SK-N-MC (cell line): ENCODE measurements around the gene SCN1B.
"Not testable (repeated sequence)": the region's sequence is repeated elsewhere in the genome, so short reads cannot be mapped to it uniquely, and the experiment has no call there.

Experiments used
- DNase-seq: peaks from one replicate; pipeline ENCODE4 v3.0.0-alpha.2; 2011; ENCODE audit warnings: low read depth, low spot score
- H3K27ac ChIP-seq: fragments of 200-600 bp; sonication (generic); 2 replicates; pipeline ENCODE4 v1.5.1; 2016; ENCODE audit warnings: mixed run types
- H3K36me3 ChIP-seq: fragments of 200-600 bp; sonication (generic); 2 replicates; pipeline ENCODE4 v1.6.1; 2017; ENCODE audit warnings: antibody characterized with exemption, low read length, mixed read lengths; ENCODE audit not compliant: insufficient read depth
- H3K4me3 ChIP-seq: fragments of 200-600 bp; sonication (generic); 2 replicates; pipeline ENCODE4 v1.5.1; 2016
- H3K9ac ChIP-seq: fragments of 200-600 bp; sonication (generic); 2 replicates; pipeline ENCODE4 v1.8.0; 2017; ENCODE audit warnings: mixed run types, mixed read lengths; ENCODE audit not compliant: insufficient read length
- H3K9me3 ChIP-seq: fragments of 200-600 bp; sonication (generic); 2 replicates; pipeline ENCODE4 v1.6.1; 2017; ENCODE audit warnings: low read depth, mild to moderate bottlenecking, antibody characterized with exemption, low read length, moderate library complexity, mixed read lengths
- EZH2 ChIP-seq: fragments of 200-600 bp; sonication (generic); IDR thresholded peaks from one replicate; pipeline ENCODE4 v1.6.1; 2017; ENCODE audit warnings: antibody characterized with exemption
- FOXP2 ChIP-seq: optimal IDR thresholded peaks from 2 replicates; pipeline ENCODE3; 2011; ENCODE audit warnings: mild to moderate bottlenecking, moderate library complexity; ENCODE audit not compliant: insufficient read depth; ENCODE audit errors: extremely low read length, control extremely low read depth
- POLR2AphosphoS5 ChIP-seq: IDR thresholded peaks from 2 replicates; pipeline ENCODE4 v1.6.1; 2012; ENCODE audit warnings: mild to moderate bottlenecking, low read depth, low read length, borderline replicate concordance

SCN1B gene

DNA sequence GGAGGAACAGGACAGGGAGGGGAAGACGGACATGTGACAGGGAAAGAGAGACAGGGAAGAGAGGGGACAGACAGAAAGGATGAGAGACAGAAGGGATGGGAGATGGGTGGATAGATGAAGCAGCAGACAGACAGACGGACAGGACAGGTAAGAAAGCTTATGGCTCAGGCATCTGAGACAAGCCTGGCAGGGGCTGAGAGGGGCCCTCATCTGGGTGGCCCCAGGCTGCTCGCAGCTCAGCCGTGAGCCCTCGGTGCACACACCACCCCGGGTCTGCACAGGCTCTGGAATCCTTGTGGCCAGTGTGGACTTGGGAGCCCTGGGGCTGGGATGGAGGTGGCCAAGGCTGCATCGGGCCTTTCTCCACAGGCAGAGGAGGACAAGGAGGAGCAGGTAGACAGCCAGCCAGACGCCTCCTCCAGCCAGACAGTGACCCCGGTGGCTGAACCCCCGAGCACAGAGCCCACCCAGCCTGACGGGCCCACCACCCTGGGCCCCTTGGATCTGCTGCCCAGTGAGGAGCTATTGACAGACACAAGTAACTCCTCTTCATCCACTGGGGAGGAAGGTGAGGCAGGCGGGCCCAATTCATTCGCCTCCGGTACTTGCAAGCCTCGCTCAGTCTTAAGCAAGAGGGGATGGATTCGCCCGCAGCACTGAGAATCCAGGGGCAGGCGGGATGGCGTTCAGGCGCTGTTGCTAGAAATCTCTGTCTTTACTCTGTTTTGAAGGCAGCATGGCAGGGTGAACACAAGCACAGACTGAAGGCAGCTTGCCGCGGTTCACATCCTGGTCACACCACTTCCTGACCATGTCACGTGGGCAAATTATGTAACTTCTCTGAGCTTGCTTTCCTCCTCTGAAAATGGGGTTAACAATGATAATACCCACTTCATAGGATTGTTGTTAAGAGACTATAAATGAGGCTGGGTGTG lies 16.2 kb upstream of the SCN1B start:
- no peak overlapping the region for H3K27ac ChIP-seq
- H3K9me3 ChIP-seq, result no peaks in the 10 kb centered on the region
- H3K36me3 ChIP-seq, result peaks cover 48% of the 10 kb centered on the region; the same call in 1 of the 2 replicates

DNA sequence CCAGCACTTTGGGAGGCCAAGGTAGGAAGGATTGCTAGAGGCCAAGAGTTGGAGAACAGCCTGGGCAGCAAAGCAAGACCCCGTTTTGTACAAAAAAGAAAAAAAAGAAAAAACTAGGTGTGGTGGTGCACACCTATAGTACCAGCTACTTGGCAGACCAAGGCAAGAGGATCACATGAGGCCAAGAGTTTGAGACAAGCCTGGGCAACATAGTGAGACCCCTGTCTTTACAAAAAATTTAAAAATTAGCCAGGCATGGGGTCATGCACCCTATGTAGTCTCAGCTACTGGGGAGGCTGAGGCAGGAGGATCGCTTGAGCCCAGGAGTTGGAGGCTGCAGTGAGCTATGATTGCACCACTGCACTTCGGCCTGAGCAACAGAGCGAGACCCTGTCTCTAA lies 15.5 kb upstream of the SCN1B start:
- H3K9ac ChIP-seq, DNase-seq, H3K27ac ChIP-seq, H3K4me3 ChIP-seq, H3K9me3 ChIP-seq: not testable (repeated sequence)
- peaks cover 50% of the 10 kb centered on the region; the same call in 1 of the 2 replicates for H3K36me3 ChIP-seq

More for the DNA sequence above, 16.2 kb upstream of the SCN1B start:
- TF ChIP-seq FOXP2, result no peak
- TF ChIP-seq EZH2, result no peak
- TF ChIP-seq POLR2AphosphoS5, result no peak
- no peak overlapping the region for H3K4me3 ChIP-seq
- H3K9ac ChIP-seq, result no peak overlapping the region
- DNase-seq, result no peak

DNA sequence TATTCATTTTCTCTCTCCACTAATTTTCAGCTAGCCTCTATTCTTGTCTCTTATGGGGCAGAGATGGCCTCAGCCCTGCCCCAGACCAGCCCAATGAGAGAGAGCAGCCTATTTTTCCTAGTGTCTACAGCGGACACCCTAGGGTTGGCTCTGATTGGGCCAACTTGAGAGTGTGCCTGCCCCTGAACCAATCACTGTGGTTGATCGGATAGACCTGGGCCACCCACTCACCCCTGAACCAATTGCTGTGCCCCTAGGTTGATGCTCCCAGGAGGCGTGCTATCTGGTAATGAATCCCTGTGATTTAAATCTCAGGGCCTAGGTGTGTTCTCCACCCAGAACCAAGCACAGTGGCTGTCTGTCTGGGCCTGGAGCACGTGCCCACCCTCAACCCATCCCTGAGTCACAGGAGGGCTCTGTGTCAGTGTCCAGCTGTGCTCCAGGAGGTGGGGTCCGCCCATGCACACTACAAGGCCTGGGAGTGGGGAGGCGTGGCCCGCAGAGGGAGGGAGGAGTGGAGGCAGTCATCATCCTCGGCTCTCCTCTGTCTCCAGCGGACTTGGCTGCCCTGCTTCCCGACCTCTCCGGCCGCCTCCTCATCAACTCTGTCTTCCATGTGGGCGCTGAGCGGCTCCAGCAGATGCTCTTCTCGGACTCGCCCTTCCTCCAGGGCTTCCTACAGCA lies 14.9 kb upstream of the SCN1B start:
- Histone ChIP-seq H3K4me3 (no peak overlapping the region), H3K9ac (no peak overlapping the region), H3K36me3 (peaks cover 46% of the 10 kb centered on the region; the same call in 1 of the 2 replicates), H3K9me3 (no peaks in the 10 kb centered on the region), H3K27ac (no peak overlapping the region)
- TF ChIP-seq EZH2, result no peak
- TF ChIP-seq POLR2AphosphoS5, result no peak
- TF ChIP-seq FOXP2, result no peak
- no peak for DNase-seq

DNA sequence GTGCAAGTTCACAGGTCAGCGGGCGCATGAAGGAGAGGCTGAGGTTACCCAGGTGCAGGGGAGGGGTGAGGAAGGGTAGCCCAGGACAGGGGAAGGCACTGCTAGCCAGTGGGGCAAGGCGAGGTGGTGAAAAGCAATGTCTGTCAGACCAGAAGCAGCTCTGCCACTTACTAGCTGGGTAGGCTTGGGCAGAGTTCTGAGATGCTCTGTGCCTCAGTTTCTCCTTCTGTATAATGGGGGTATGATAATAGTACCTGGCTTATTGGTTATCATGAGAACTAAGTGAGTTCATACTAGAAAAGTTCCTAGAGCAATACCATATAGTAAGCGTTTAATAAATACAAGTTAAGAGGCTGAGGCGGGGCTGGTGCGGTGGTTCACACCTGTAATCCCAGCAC lies 14.3 kb upstream of the SCN1B start:
- DNase-seq, result no peak
- Histone ChIP-seq H3K9ac (no peak overlapping the region), H3K27ac (no peak overlapping the region), H3K36me3 (peaks cover 49% of the 10 kb centered on the region; the same call in 1 of the 2 replicates), H3K9me3 (no peaks in the 10 kb centered on the region), H3K4me3 (no peak overlapping the region)
- no peak for TF ChIP-seq FOXP2
- TF ChIP-seq EZH2, result no peak
- TF ChIP-seq POLR2AphosphoS5, result no peak

DNA sequence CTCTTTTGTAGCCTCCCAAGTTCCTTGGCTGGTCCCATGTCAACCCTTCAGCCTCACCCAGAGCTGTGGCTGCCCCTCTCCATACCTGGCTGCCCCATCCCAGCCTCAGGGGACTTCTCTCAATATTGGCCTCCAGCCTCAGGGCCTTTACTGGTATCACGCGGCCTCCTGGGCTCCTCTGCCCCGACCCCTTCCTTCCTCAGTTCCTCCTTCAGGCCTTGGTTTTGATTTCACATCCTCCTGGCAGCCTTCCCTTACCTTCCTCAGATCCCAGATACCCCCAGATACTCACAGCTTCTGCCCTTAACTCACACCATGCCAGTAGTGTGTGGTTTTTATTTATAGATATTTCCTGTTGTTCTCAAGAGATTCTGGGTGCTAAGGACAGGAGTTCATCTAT lies 12.8 kb upstream of the SCN1B start:
- no peak for DNase-seq
- TF ChIP-seq EZH2, result no peak
- no peak for TF ChIP-seq POLR2AphosphoS5
- no peak for TF ChIP-seq FOXP2
- Histone ChIP-seq H3K36me3 (peaks cover 42% of the 10 kb centered on the region; the same call in 1 of the 2 replicates), H3K9me3 (no peaks in the 10 kb centered on the region), H3K9ac (no peak overlapping the region), H3K27ac (no peak overlapping the region), H3K4me3 (no peak overlapping the region)

DNA sequence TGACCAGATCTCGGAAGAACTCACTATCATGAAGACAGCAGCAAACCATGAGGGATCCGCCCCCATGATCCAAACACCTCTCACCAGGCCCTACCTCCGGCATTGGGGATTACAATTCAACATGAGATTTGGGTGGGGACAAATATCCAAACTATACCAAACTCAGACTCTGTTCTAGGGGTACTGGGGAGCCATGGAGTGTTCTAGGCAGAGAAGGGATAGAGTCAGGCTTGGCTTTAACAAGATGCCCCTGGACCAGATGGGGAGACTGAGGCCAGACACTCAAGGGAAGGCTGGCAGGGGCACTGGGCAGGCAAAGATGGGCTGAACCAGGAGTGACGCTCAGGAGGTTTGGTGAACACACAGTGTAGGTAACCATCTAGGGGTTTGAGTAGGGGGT lies 11.9 kb upstream of the SCN1B start:
- no peak overlapping the region for H3K27ac ChIP-seq
- TF ChIP-seq EZH2 (no peak), FOXP2 (no peak), POLR2AphosphoS5 (no peak)
- peaks cover 46% of the 10 kb centered on the region; the same call in 1 of the 2 replicates for H3K36me3 ChIP-seq
- H3K9me3 ChIP-seq, result no peaks in the 10 kb centered on the region
- DNase-seq, result no peak
- no peak overlapping the region for H3K4me3 ChIP-seq
- H3K9ac ChIP-seq, result no peak overlapping the region

DNA sequence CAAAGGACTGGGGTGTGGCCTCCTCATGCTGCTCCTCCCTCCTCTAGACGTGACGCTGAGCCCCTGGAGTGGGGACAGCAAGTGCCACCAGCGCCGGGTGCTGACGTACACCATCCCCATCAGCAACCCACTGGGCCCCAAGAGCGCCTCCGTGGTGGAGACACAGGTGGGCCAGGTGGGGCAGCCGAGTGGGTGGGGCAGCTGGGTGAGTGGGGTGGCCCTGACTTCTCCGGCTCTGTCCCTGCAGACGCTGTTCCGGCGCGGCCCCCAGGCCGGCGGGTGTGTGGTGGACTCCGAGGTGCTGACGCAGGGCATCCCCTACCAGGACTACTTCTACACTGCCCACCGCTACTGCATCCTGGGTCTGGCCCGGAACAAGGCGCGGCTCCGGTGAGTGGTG lies 11.1 kb upstream of the SCN1B start:
- no peaks in the 10 kb centered on the region for H3K9me3 ChIP-seq
- TF ChIP-seq EZH2, result no peak
- H3K4me3 ChIP-seq, result no peak overlapping the region
- H3K27ac ChIP-seq, result no peak overlapping the region
- H3K36me3 ChIP-seq, result peaks cover 52% of the 10 kb centered on the region; the same call in 1 of the 2 replicates
- H3K9ac ChIP-seq, result no peak overlapping the region
- no peak for DNase-seq

DNA sequence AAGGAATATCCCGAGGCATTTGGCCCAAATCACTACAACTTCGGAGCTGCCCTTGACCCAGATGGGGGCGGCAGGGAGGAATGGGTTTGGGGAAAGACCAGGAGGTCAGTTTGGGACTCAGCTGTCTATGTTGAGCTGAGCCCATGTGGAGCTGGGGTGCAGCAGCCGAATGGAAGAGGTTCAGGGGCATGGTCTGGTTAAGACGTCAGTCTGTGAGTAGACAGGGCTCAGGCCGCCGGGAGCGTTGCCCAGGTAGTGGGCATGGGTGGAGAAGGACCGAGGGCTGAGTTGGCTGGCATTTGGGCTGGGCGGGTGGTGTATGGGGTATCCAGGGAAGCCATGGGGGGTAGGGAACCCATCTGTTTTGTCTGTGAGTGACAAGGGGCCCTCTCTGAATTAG lies 9.3 kb upstream of the SCN1B start:
- Histone ChIP-seq H3K9ac (no peak overlapping the region), H3K9me3 (no peaks in the 10 kb centered on the region), H3K4me3 (no peak overlapping the region), H3K36me3 (peaks cover 49% of the 10 kb centered on the region; the same call in 1 of the 2 replicates), H3K27ac (no peak overlapping the region)
- TF ChIP-seq FOXP2, result no peak
- TF ChIP-seq POLR2AphosphoS5, result no peak
- no peak for TF ChIP-seq EZH2
- no peak for DNase-seq
